HG03060 (cell line): ENCODE measurements around the gene PIK3C2G.

ENCODE experiments used
- ATAC-seq: cut with Tn5 transposase; IDR thresholded peaks from one replicate; pipeline ENCODE4 v1.9.1; 2021; ENCODE audit warnings: low read depth, moderate number of reproducible peaks; ENCODE audit not compliant: unreplicated experiment

PIK3C2G gene

GRCh38 chr12:18340786-18341185 lies 79.5 kb downstream of the PIK3C2G start:
- no peak for ATAC-seq

- no peak for ATAC-seq
Observed at GRCh38 chr12:18343708-18344107, 82.4 kb downstream of the PIK3C2G start.

GRCh38 chr12:18345021-18345735 lies 83.9 kb downstream of the PIK3C2G start:
- no peak for ATAC-seq

GRCh38 chr12:18352312-18352711 lies 91.0 kb downstream of the PIK3C2G start:
- no peak for ATAC-seq

GRCh38 chr12:18355429-18355828 lies 94.1 kb downstream of the PIK3C2G start:
- ATAC-seq: no peak

GRCh38 chr12:18358077-18358476 lies 96.8 kb downstream of the PIK3C2G start:
- no peak for ATAC-seq

GRCh38 chr12:18358930-18359329 lies 97.6 kb downstream of the PIK3C2G start:
- no peak for ATAC-seq

- no peak for ATAC-seq
Observed at GRCh38 chr12:18361433-18361832, 100.1 kb downstream of the PIK3C2G start.

GRCh38 chr12:18363321-18363720 lies 102.0 kb downstream of the PIK3C2G start:
- no peak for ATAC-seq

GRCh38 chr12:18368594-18368993 lies 107.3 kb downstream of the PIK3C2G start:
- ATAC-seq: no peak

GRCh38 chr12:18373181-18373580 lies 111.9 kb downstream of the PIK3C2G start:
- ATAC-seq: no peak

GRCh38 chr12:18375131-18375530 lies 113.8 kb downstream of the PIK3C2G start:
- ATAC-seq: no peak

GRCh38 chr12:18375583-18375982 lies 114.3 kb downstream of the PIK3C2G start:
- no peak for ATAC-seq

GRCh38 chr12:18382236-18382885 lies 121.0 kb downstream of the PIK3C2G start:
- ATAC-seq: no peak

- no peak for ATAC-seq
Observed at GRCh38 chr12:18383203-18383602, 121.9 kb downstream of the PIK3C2G start.

- no peak for ATAC-seq
Observed at GRCh38 chr12:18387706-18388105, 126.4 kb downstream of the PIK3C2G start.

- ATAC-seq: no peak
Observed at GRCh38 chr12:18389820-18390219, 128.5 kb downstream of the PIK3C2G start.

- no peak for ATAC-seq
Observed at GRCh38 chr12:18391151-18391550, 129.8 kb downstream of the PIK3C2G start.

GRCh38 chr12:18394742-18395141 lies 133.4 kb downstream of the PIK3C2G start:
- no peak for ATAC-seq

- ATAC-seq: no peak
Observed at GRCh38 chr12:18400186-18400585, 138.9 kb downstream of the PIK3C2G start.

GRCh38 chr12:18402872-18403611 lies 141.7 kb downstream of the PIK3C2G start:
- no peak for ATAC-seq

- ATAC-seq: no peak
Observed at GRCh38 chr12:18411453-18411852, 150.1 kb downstream of the PIK3C2G start.
